ENCODE data around the gene GATA3.

GRCh38 chr10:8056871-8057331 lies 2.4 kb downstream of the GATA3 start:
- TF ChIP-seq CTCF (IDR thresholded peaks at IDR 0.05): no peak
- no peak for TF ChIP-seq POLR2A (IDR thresholded peaks at IDR 0.05)

Measured in lower leg skin (tissue), 3 donors.